Endothelial cell of umbilical vein (primary cell): ENCODE data around the gene SFMBT1. TPM values are rescaled to one million over a fixed set of nuclear protein-coding genes. Genes with fewer than 3 reads are reported as not detected.

Experiments used
- BruUV-seq: library from RNA; stranded (reverse); fragments of 400-500 nt; replicated peaks from 2 replicates; lab custom pipeline; 2021; lab: Mats Ljungman, UMichigan
- CTCF ChIA-PET: fragments of 300-600, 350-600 bp; sonication (Branson Sonifier 250); formaldehyde crosslinking; loops from one replicate; lab custom pipeline; 2021; ENCODE audit warnings: antibody characterized with exemption, inconsistent platforms; lab: Charles Lee
- POLR2A ChIA-PET: fragments of 300-600, 350-600 bp; sonication (Branson Sonifier 250); formaldehyde crosslinking; loops from one replicate; lab custom pipeline; 2021; ENCODE audit warnings: antibody characterized with exemption, inconsistent platforms; lab: Charles Lee
- DNase-seq: peaks from one replicate; pipeline ENCODE4 v3.0.0-alpha.2; 2011; ENCODE audit warnings: low read depth, low spot score
- FAIRE-seq: peaks from 2 replicates; lab custom pipeline; 2011; peaks lifted over from hg19 to GRCh38; lab: Jason Lieb, UNC
- H2AFZ ChIP-seq: 2 replicates; pipeline ENCODE4 v1.6.0; 2012; ENCODE audit warnings: low read depth, low read length, control low read depth, inconsistent platforms
- H3K27ac ChIP-seq: 2 replicates; pipeline ENCODE4 v1.5.1; 2011; ENCODE audit warnings: low read depth, mild to moderate bottlenecking, control low read depth, low read length, moderate library complexity; ENCODE audit not compliant: insufficient read depth
- H3K27me3 ChIP-seq, 2 experiments: 2 replicates each; pipeline versions ENCODE4 v1.6.0 to v1.6.1; 2011; ENCODE audit warnings: low read length in 2 of 2, mixed read lengths in 1 of 2; ENCODE audit not compliant: control insufficient read depth in 2 of 2, insufficient read depth in 2 of 2
- H3K36me3 ChIP-seq, 2 experiments: 2 replicates in 1 of 2; 3 replicates in 1 of 2; pipeline ENCODE4 v1.5.1; 2011; ENCODE audit warnings: low read length in 2 of 2, mild to moderate bottlenecking in 1 of 2, moderate library complexity in 1 of 2; ENCODE audit not compliant: control insufficient read depth in 2 of 2, insufficient read depth in 2 of 2; ENCODE audit errors: extremely low read depth in 1 of 2
- H3K4me1 ChIP-seq: 3 replicates; pipeline ENCODE4 v1.5.1; 2011; ENCODE audit warnings: mild to moderate bottlenecking, low read length; ENCODE audit not compliant: control insufficient read depth, insufficient read depth; ENCODE audit errors: extremely low read depth
- H3K4me2 ChIP-seq: 2 replicates; pipeline ENCODE4 v1.6.1; 2011; ENCODE audit warnings: low read length, control low read depth, mixed read lengths; ENCODE audit not compliant: insufficient read depth
- H3K4me3 ChIP-seq, 3 experiments: fragments of 200-600 bp in 1 of 3; sonication (generic), shearing (Covaris generic) in 1 of 3; replicated peaks in 1 of 3; 2 replicates each; pipeline ENCODE4 v1.5.1; 2011 to 2016; ENCODE audit warnings: control low read depth in 3 of 3, low read length in 3 of 3, mild to moderate bottlenecking in 2 of 3, inconsistent platforms in 1 of 3, low read depth in 1 of 3, moderate library complexity in 1 of 3; ENCODE audit not compliant: insufficient read depth in 1 of 3
- H3K79me2 ChIP-seq: 2 replicates; pipeline ENCODE4 v1.6.0; 2012; ENCODE audit warnings: low read length, inconsistent platforms; ENCODE audit not compliant: control insufficient read depth, insufficient read depth
- H3K9ac ChIP-seq: replicated peaks from 2 replicates; pipeline ENCODE3; 2011; ENCODE audit warnings: low read length, control low read depth; ENCODE audit not compliant: insufficient read depth; ENCODE audit errors: extremely low read depth
- H3K9me1 ChIP-seq: replicated peaks from 3 replicates; pipeline ENCODE4 v1.6.0; 2011; ENCODE audit warnings: mild to moderate bottlenecking, low read length; ENCODE audit not compliant: control insufficient read depth, insufficient read depth; ENCODE audit errors: extremely low read depth
- H3K9me3 ChIP-seq: replicated peaks from 2 replicates; pipeline ENCODE4 v1.5.1; 2012; ENCODE audit warnings: low read length, inconsistent platforms; ENCODE audit not compliant: control insufficient read depth, insufficient read depth
- H4K20me1 ChIP-seq: replicated peaks from 2 replicates; pipeline ENCODE3; 2011; ENCODE audit warnings: mild to moderate bottlenecking, low read length; ENCODE audit not compliant: control insufficient read depth, insufficient read depth; ENCODE audit errors: extremely low read depth
- EZH2 ChIP-seq: IDR thresholded peaks from 2 replicates; pipeline ENCODE4 v1.6.1; 2012; ENCODE audit warnings: borderline replicate concordance, low read depth, mild to moderate bottlenecking, moderate library complexity, low read length, inconsistent platforms; ENCODE audit not compliant: severe bottlenecking
- FOS ChIP-seq: IDR thresholded peaks from 2 replicates; pipeline ENCODE4 v1.6.1; 2011; ENCODE audit warnings: mild to moderate bottlenecking, low read length, moderate library complexity, borderline replicate concordance; ENCODE audit not compliant: insufficient read depth
- GATA2 ChIP-seq: IDR thresholded peaks from 2 replicates; pipeline ENCODE4 v1.7.0; 2011; ENCODE audit warnings: low read depth, mild to moderate bottlenecking, moderate library complexity, mixed read lengths, low read length; ENCODE audit not compliant: insufficient read length, insufficient read depth
- JUN ChIP-seq: IDR thresholded peaks from 2 replicates; pipeline ENCODE4 v1.6.1; 2011; ENCODE audit warnings: borderline replicate concordance, low read depth; ENCODE audit not compliant: insufficient read length, insufficient read depth
- MYC ChIP-seq: IDR thresholded peaks from one replicate; pipeline ENCODE4 v1.6.1; 2011; ENCODE audit warnings: mild to moderate bottlenecking, low read depth, low read length
- POLR2A ChIP-seq: IDR thresholded peaks from 2 replicates; pipeline ENCODE4 v1.6.1; 2012; ENCODE audit warnings: low read depth, mild to moderate bottlenecking, control low read depth, low read length
- POLR2AphosphoS5 ChIP-seq: IDR thresholded peaks from 2 replicates; pipeline ENCODE4 v1.6.1; 2012; ENCODE audit warnings: low read depth, mild to moderate bottlenecking, control low read depth, low read length, moderate library complexity; ENCODE audit not compliant: insufficient read depth
- dilution Hi-C: fragments of 300-500 bp; cut with MboI; formaldehyde crosslinking; loops from one replicate; pipeline ENCODE4 v1.15.0; 2019; ENCODE audit warnings: low sequenced_read_pairs; ENCODE audit not compliant: extremely low pct_ligation_motif_present
- intact Hi-C: fragments of 100-400 bp; cut with micrococcal nuclease; formaldehyde crosslinking; loops from one replicate; pipeline ENCODE4 v1.10.0; 2022
- polyA plus RNA-seq, 4 experiments: library from polyadenylated mRNA; depleted of rRNA in 3 of 4; stranded (reverse) in 3 of 4; unstranded in 1 of 4; fragments of >200 nt; gene quantifications; 2 replicates each; pipeline versions ENCODE4 v1.2.1 to v1.2.3, GENCODE V29; 2011 to 2012; ENCODE audit warnings: missing spikeins in 1 of 4
- total RNA-seq: library from RNA; stranded (reverse); gene quantifications from 2 replicates; pipeline ENCODE4 v1.2.3, GENCODE V29; 2021
- TF ChIP-seq, protein P1 (sequence below): IDR thresholded peaks from 2 replicates; pipeline ENCODE4 v1.6.1; 2011; ENCODE audit not compliant: insufficient read depth, insufficient read length
- TF ChIP-seq, protein P2 (sequence below), 2 donors: IDR thresholded peaks; 1 replicate in 1 of 2; 2 replicates in 1 of 2; pipeline ENCODE4 v1.5.1; 2011; ENCODE audit warnings: low read length in 2 of 2, mild to moderate bottlenecking in 2 of 2, moderate library complexity in 2 of 2, control low read depth in 1 of 2, inconsistent platforms in 1 of 2, low read depth in 1 of 2; ENCODE audit not compliant: insufficient read depth in 1 of 2; ENCODE audit errors: extremely low read depth in 1 of 2

SFMBT1 gene
- total and polyA plus RNA-seq, 2 donors (not counting 3 experiments of a cell fraction or from before 2014, with no cell fraction given) = 1.8 to 6.0 TPM

DNA sequence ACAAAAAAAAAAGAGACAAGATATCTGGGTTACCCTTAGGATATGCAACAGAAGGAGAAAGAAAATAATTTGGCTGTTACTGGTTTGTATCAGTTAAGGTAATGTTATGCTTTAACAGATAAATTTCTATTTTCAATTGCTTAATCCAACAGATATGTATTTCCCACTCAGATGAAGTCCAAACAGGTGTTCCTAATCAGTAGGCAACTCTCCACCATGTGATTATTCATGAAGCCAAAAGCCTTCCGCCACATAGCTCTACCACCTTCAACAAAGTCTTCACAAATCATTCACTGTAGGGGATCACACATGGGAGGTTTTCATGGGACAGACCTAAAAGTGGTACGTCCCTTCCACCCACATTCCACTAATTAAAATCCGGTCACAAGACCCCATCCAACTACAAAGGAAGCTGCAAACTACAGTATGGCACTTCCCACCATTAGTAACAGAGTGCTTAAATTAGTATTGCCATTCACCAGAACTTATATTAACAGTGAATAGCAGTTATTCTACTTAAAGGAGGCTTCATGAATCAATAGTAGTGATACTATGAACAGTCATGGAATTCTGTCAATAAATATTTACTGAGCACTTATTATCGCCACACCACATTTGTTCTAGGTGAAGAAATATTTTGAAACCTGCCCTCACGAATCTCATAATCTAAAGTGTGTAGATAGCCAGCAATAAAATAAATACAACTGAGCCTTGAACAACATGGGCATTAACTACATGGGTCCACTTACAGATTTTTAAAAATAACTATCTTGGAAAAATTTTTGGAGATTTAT is 66.5 kb downstream of the SFMBT1 start:
- ChIA-PET POLR2A (no interaction called here), CTCF (interaction anchor here (1.3 to 1.4 kb wide), 3 partner anchors 8 to 214 kb away, joined by 3 read pairs; no protein-coding TSS in a partner anchor)
- Histone ChIP-seq H3K4me1 (no peaks in the 10 kb centered on the region), H4K20me1 (no peaks in the 10 kb centered on the region), H3K9ac (no peak overlapping the region), H3K27ac (no peak overlapping the region), H3K4me3 (no peak overlapping the region), H3K27me3 (no peaks in the 10 kb centered on the region), H3K9me3 (no peaks in the 10 kb centered on the region), H3K9me1 (no peaks in the 10 kb centered on the region), H3K36me3 (no peaks in the 10 kb centered on the region), H3K4me2 (no peak overlapping the region), H2AFZ (no peak overlapping the region), H3K79me2 (no peaks in the 10 kb centered on the region)
- FAIRE-seq = no peak
- dilution Hi-C loops = no loop called here
- BruUV-seq = no TSS peak
- DNase-seq = no peak
- intact Hi-C loops = no loop called here
- TF ChIP-seq EZH2 (no peak), FOS (no peak)

DNA sequence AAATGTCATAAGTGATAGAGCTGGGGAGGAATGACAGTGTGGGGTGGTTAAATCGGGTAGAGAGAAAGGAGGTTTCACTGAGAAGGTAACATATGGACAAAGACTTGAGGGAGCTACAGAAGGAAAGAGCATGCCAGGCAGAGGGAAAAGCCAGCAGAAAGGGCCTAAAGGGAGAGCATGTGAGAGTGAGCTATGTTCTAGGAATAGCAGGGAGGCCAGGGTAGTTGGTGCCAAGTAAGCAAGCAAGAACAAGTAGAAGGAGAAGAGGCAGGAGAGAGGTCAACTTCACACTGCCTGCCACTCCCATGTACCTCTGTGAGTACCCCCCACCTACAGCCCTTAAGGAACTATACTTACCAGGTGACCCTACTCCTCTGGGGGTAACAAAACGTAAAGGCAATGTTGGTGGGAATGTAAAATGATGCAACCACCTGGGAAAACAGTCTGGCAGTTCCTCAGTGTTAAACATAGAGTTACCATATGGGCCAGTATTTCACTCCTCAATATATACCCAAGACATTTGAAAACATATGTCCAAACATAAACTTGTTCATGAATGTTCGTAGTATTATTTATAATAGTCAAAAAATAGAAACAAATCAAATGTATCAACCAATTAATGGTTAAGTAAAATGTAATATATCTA is 67.6 kb downstream of the SFMBT1 start:
- Histone ChIP-seq H3K9ac (no peak overlapping the region), H3K36me3 (no peaks in the 10 kb centered on the region), H3K27ac (no peak overlapping the region), H3K4me1 (no peaks in the 10 kb centered on the region), H3K27me3 (no peaks in the 10 kb centered on the region), H4K20me1 (no peaks in the 10 kb centered on the region), H3K4me2 (no peak overlapping the region), H3K4me3 (no peak overlapping the region), H3K9me3 (no peaks in the 10 kb centered on the region), H2AFZ (no peak overlapping the region), H3K9me1 (no peaks in the 10 kb centered on the region), H3K79me2 (no peaks in the 10 kb centered on the region)
- dilution Hi-C loops (no loop called here), intact Hi-C loops (no loop called here)
- FAIRE-seq (no peak), DNase-seq (no peak)
- TF ChIP-seq, protein P1, sequence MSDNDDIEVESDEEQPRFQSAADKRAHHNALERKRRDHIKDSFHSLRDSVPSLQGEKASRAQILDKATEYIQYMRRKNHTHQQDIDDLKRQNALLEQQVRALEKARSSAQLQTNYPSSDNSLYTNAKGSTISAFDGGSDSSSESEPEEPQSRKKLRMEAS = no peak
- TF ChIP-seq POLR2AphosphoS5 (no peak), EZH2 (no peak), FOS (no peak), MYC (no peak), GATA2 (no peak), JUN (no peak), POLR2A (no peak)
- TF ChIP-seq, protein P2, sequence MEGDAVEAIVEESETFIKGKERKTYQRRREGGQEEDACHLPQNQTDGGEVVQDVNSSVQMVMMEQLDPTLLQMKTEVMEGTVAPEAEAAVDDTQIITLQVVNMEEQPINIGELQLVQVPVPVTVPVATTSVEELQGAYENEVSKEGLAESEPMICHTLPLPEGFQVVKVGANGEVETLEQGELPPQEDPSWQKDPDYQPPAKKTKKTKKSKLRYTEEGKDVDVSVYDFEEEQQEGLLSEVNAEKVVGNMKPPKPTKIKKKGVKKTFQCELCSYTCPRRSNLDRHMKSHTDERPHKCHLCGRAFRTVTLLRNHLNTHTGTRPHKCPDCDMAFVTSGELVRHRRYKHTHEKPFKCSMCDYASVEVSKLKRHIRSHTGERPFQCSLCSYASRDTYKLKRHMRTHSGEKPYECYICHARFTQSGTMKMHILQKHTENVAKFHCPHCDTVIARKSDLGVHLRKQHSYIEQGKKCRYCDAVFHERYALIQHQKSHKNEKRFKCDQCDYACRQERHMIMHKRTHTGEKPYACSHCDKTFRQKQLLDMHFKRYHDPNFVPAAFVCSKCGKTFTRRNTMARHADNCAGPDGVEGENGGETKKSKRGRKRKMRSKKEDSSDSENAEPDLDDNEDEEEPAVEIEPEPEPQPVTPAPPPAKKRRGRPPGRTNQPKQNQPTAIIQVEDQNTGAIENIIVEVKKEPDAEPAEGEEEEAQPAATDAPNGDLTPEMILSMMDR (IDR thresholded peaks at IDR 0.05; ENCODE audit: extremely low read depth in 1 of 2, insufficient read depth in 1 of 2, low read depth in 1 of 2, low read length in 2 of 2) = no peak
- ChIA-PET POLR2A (no interaction called here), CTCF (interaction anchor here (0.9 to 2.5 kb wide), 4 partner anchors 9 to 48 kb away, joined by 3 to 10 read pairs (median 3); no protein-coding TSS in a partner anchor)
- BruUV-seq = no TSS peak
